Endothelial cell of umbilical vein (primary cell): Measurements from ENCODE around the gene ZSWIM7. TPM values are rescaled to one million over a fixed set of nuclear protein-coding genes. Genes with fewer than 3 reads are reported as not detected.

ENCODE experiments used
- BruUV-seq: library from RNA; stranded (reverse); fragments of 400-500 nt; replicated peaks from 2 replicates; lab custom pipeline; 2021; lab: Mats Ljungman, UMichigan
- CTCF ChIA-PET: fragments of 300-600, 350-600 bp; sonication (Branson Sonifier 250); formaldehyde crosslinking; loops from one replicate; lab custom pipeline; 2021; ENCODE audit warnings: antibody characterized with exemption, inconsistent platforms; lab: Charles Lee
- POLR2A ChIA-PET: fragments of 300-600, 350-600 bp; sonication (Branson Sonifier 250); formaldehyde crosslinking; loops from one replicate; lab custom pipeline; 2021; ENCODE audit warnings: antibody characterized with exemption, inconsistent platforms; lab: Charles Lee
- DNase-seq: peaks from one replicate; pipeline ENCODE4 v3.0.0-alpha.2; 2011; ENCODE audit warnings: low read depth, low spot score
- FAIRE-seq: peaks from 2 replicates; lab custom pipeline; 2011; peaks lifted over from hg19 to GRCh38; lab: Jason Lieb, UNC
- H2AFZ ChIP-seq: 2 replicates; pipeline ENCODE4 v1.6.0; 2012; ENCODE audit warnings: low read depth, low read length, control low read depth, inconsistent platforms
- H3K27ac ChIP-seq: 2 replicates; pipeline ENCODE4 v1.5.1; 2011; ENCODE audit warnings: low read depth, mild to moderate bottlenecking, control low read depth, low read length, moderate library complexity; ENCODE audit not compliant: insufficient read depth
- H3K27me3 ChIP-seq, 2 experiments: 2 replicates each; pipeline versions ENCODE4 v1.6.0 to v1.6.1; 2011; ENCODE audit warnings: low read length in 2 of 2, mixed read lengths in 1 of 2; ENCODE audit not compliant: control insufficient read depth in 2 of 2, insufficient read depth in 2 of 2
- H3K36me3 ChIP-seq, 2 experiments: 2 replicates in 1 of 2; 3 replicates in 1 of 2; pipeline ENCODE4 v1.5.1; 2011; ENCODE audit warnings: low read length in 2 of 2, mild to moderate bottlenecking in 1 of 2, moderate library complexity in 1 of 2; ENCODE audit not compliant: control insufficient read depth in 2 of 2, insufficient read depth in 2 of 2; ENCODE audit errors: extremely low read depth in 1 of 2
- H3K4me1 ChIP-seq: 3 replicates; pipeline ENCODE4 v1.5.1; 2011; ENCODE audit warnings: mild to moderate bottlenecking, low read length; ENCODE audit not compliant: control insufficient read depth, insufficient read depth; ENCODE audit errors: extremely low read depth
- H3K4me2 ChIP-seq: 2 replicates; pipeline ENCODE4 v1.6.1; 2011; ENCODE audit warnings: low read length, control low read depth, mixed read lengths; ENCODE audit not compliant: insufficient read depth
- H3K4me3 ChIP-seq, 3 experiments: fragments of 200-600 bp in 1 of 3; sonication (generic), shearing (Covaris generic) in 1 of 3; replicated peaks in 1 of 3; 2 replicates each; pipeline ENCODE4 v1.5.1; 2011 to 2016; ENCODE audit warnings: control low read depth in 3 of 3, low read length in 3 of 3, mild to moderate bottlenecking in 2 of 3, inconsistent platforms in 1 of 3, low read depth in 1 of 3, moderate library complexity in 1 of 3; ENCODE audit not compliant: insufficient read depth in 1 of 3
- H3K79me2 ChIP-seq: 2 replicates; pipeline ENCODE4 v1.6.0; 2012; ENCODE audit warnings: low read length, inconsistent platforms; ENCODE audit not compliant: control insufficient read depth, insufficient read depth
- H3K9ac ChIP-seq: replicated peaks from 2 replicates; pipeline ENCODE3; 2011; ENCODE audit warnings: low read length, control low read depth; ENCODE audit not compliant: insufficient read depth; ENCODE audit errors: extremely low read depth
- H3K9me1 ChIP-seq: replicated peaks from 3 replicates; pipeline ENCODE4 v1.6.0; 2011; ENCODE audit warnings: mild to moderate bottlenecking, low read length; ENCODE audit not compliant: control insufficient read depth, insufficient read depth; ENCODE audit errors: extremely low read depth
- H3K9me3 ChIP-seq: replicated peaks from 2 replicates; pipeline ENCODE4 v1.5.1; 2012; ENCODE audit warnings: low read length, inconsistent platforms; ENCODE audit not compliant: control insufficient read depth, insufficient read depth
- H4K20me1 ChIP-seq: replicated peaks from 2 replicates; pipeline ENCODE3; 2011; ENCODE audit warnings: mild to moderate bottlenecking, low read length; ENCODE audit not compliant: control insufficient read depth, insufficient read depth; ENCODE audit errors: extremely low read depth
- EZH2 ChIP-seq: IDR thresholded peaks from 2 replicates; pipeline ENCODE4 v1.6.1; 2012; ENCODE audit warnings: borderline replicate concordance, low read depth, mild to moderate bottlenecking, moderate library complexity, low read length, inconsistent platforms; ENCODE audit not compliant: severe bottlenecking
- FOS ChIP-seq: IDR thresholded peaks from 2 replicates; pipeline ENCODE4 v1.6.1; 2011; ENCODE audit warnings: mild to moderate bottlenecking, low read length, moderate library complexity, borderline replicate concordance; ENCODE audit not compliant: insufficient read depth
- GATA2 ChIP-seq: IDR thresholded peaks from 2 replicates; pipeline ENCODE4 v1.7.0; 2011; ENCODE audit warnings: low read depth, mild to moderate bottlenecking, moderate library complexity, mixed read lengths, low read length; ENCODE audit not compliant: insufficient read length, insufficient read depth
- JUN ChIP-seq: IDR thresholded peaks from 2 replicates; pipeline ENCODE4 v1.6.1; 2011; ENCODE audit warnings: borderline replicate concordance, low read depth; ENCODE audit not compliant: insufficient read length, insufficient read depth
- MYC ChIP-seq: IDR thresholded peaks from one replicate; pipeline ENCODE4 v1.6.1; 2011; ENCODE audit warnings: mild to moderate bottlenecking, low read depth, low read length
- POLR2A ChIP-seq: IDR thresholded peaks from 2 replicates; pipeline ENCODE4 v1.6.1; 2012; ENCODE audit warnings: low read depth, mild to moderate bottlenecking, control low read depth, low read length
- POLR2AphosphoS5 ChIP-seq: IDR thresholded peaks from 2 replicates; pipeline ENCODE4 v1.6.1; 2012; ENCODE audit warnings: low read depth, mild to moderate bottlenecking, control low read depth, low read length, moderate library complexity; ENCODE audit not compliant: insufficient read depth
- dilution Hi-C: fragments of 300-500 bp; cut with MboI; formaldehyde crosslinking; loops from one replicate; pipeline ENCODE4 v1.15.0; 2019; ENCODE audit warnings: low sequenced_read_pairs; ENCODE audit not compliant: extremely low pct_ligation_motif_present
- intact Hi-C: fragments of 100-400 bp; cut with micrococcal nuclease; formaldehyde crosslinking; loops from one replicate; pipeline ENCODE4 v1.10.0; 2022
- polyA plus RNA-seq, 4 experiments: library from polyadenylated mRNA; depleted of rRNA in 3 of 4; stranded (reverse) in 3 of 4; unstranded in 1 of 4; fragments of >200 nt; gene quantifications; 2 replicates each; pipeline versions ENCODE4 v1.2.1 to v1.2.3, GENCODE V29; 2011 to 2012; ENCODE audit warnings: missing spikeins in 1 of 4
- total RNA-seq: library from RNA; stranded (reverse); gene quantifications from 2 replicates; pipeline ENCODE4 v1.2.3, GENCODE V29; 2021
- TF ChIP-seq, protein P1 (sequence below), 2 donors: IDR thresholded peaks; 1 replicate in 1 of 2; 2 replicates in 1 of 2; pipeline ENCODE4 v1.5.1; 2011; ENCODE audit warnings: low read length in 2 of 2, mild to moderate bottlenecking in 2 of 2, moderate library complexity in 2 of 2, control low read depth in 1 of 2, inconsistent platforms in 1 of 2, low read depth in 1 of 2; ENCODE audit not compliant: insufficient read depth in 1 of 2; ENCODE audit errors: extremely low read depth in 1 of 2
- TF ChIP-seq, protein P2 (sequence below): IDR thresholded peaks from 2 replicates; pipeline ENCODE4 v1.6.1; 2011; ENCODE audit not compliant: insufficient read depth, insufficient read length

The ZSWIM7 gene
- total and polyA plus RNA-seq, 2 donors (not counting 3 experiments of a cell fraction or from before 2014, with no cell fraction given), result 18.0 to 33.8 TPM

DNA sequence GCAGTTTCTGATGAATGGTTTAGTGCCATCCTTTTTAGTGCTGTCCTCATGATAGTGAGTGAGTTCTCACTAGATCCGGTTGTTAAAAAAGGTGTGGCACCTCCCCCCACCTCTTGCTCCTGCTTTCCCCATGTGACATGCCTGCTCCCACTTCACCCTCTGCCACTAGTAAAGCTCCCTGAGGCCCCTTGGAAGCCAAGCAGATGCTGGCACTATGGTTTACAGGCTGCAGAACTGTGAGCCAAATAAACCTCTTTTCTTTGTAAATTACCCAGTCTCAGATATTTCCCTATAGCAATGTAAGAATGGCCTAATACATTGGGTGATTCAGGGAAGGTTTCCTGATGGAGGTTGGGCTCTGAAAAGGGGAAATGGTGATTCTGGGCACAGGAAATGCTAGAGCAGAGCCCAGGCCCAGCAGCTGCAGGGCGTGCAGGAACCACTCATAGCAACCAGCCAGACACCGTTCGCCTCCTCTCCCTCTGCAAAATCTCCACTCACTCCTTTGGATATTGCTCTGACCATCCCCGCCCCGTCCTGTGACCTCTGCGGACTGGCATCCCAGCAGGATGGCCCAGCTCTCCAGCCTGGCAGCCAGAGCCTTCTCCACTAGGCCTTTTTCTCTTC lies 57.2 kb downstream of the ZSWIM7 start:
- Histone ChIP-seq H3K27me3 (no peaks in the 10 kb centered on the region), H3K4me1 (peaks cover 26% of the 10 kb centered on the region), H4K20me1 (no peaks in the 10 kb centered on the region), H3K9me1 (no peaks in the 10 kb centered on the region), H3K4me3 (no peak overlapping the region), H3K4me2 (no peak overlapping the region), H3K9ac (no peak overlapping the region), H3K79me2 (peaks cover 16% of the 10 kb centered on the region), H3K36me3 (no peaks in the 10 kb centered on the region), H2AFZ (peak overlapping the region; percentile 45), H3K27ac (peak overlapping the region; percentile 24), H3K9me3 (no peaks in the 10 kb centered on the region)
- FAIRE-seq (peak; percentile 94), DNase-seq (peak; percentile 50)
- dilution Hi-C loops, result no loop called here
- POLR2A ChIA-PET, result no interaction called here
- TF ChIP-seq EZH2, result no peak
- TF ChIP-seq GATA2, result no peak
- peak; percentile 24 for TF ChIP-seq POLR2AphosphoS5
- TF ChIP-seq JUN, result no peak
- peak; percentile 50 for TF ChIP-seq FOS
- intact Hi-C loops, result loop anchor here (5.0 kb wide), 1 partner anchor 90 kb away; no protein-coding TSS in a partner anchor
- CTCF ChIA-PET, result interaction anchor here (5.7 kb wide), 1 partner anchor 54 kb away, joined by 133 read pairs; the partner anchor contains the start of genes TTC19 and ZSWIM7
- no TSS peak for BruUV-seq

- H3K4me1 ChIP-seq, result peaks cover 21% of the 10 kb centered on the region
- no peak for FAIRE-seq
- ChIA-PET CTCF (no interaction called here), POLR2A (no interaction called here)
- BruUV-seq, result no TSS peak
- DNase-seq, result no peak
- no peak for TF ChIP-seq JUN
- no peak for TF ChIP-seq EZH2
- TF ChIP-seq GATA2, result no peak
- no peak for TF ChIP-seq POLR2AphosphoS5
- TF ChIP-seq MYC, result no peak
- TF ChIP-seq POLR2A, result no peak
- TF ChIP-seq FOS, result no peak
- TF ChIP-seq, protein P1, sequence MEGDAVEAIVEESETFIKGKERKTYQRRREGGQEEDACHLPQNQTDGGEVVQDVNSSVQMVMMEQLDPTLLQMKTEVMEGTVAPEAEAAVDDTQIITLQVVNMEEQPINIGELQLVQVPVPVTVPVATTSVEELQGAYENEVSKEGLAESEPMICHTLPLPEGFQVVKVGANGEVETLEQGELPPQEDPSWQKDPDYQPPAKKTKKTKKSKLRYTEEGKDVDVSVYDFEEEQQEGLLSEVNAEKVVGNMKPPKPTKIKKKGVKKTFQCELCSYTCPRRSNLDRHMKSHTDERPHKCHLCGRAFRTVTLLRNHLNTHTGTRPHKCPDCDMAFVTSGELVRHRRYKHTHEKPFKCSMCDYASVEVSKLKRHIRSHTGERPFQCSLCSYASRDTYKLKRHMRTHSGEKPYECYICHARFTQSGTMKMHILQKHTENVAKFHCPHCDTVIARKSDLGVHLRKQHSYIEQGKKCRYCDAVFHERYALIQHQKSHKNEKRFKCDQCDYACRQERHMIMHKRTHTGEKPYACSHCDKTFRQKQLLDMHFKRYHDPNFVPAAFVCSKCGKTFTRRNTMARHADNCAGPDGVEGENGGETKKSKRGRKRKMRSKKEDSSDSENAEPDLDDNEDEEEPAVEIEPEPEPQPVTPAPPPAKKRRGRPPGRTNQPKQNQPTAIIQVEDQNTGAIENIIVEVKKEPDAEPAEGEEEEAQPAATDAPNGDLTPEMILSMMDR (IDR thresholded peaks at IDR 0.05; ENCODE audit: extremely low read depth in 1 of 2, insufficient read depth in 1 of 2, low read depth in 1 of 2, low read length in 2 of 2), result no peak
- TF ChIP-seq, protein P2, sequence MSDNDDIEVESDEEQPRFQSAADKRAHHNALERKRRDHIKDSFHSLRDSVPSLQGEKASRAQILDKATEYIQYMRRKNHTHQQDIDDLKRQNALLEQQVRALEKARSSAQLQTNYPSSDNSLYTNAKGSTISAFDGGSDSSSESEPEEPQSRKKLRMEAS, result no peak
- H3K79me2 ChIP-seq, result peaks cover 10% of the 10 kb centered on the region
- H3K27ac ChIP-seq, result peak overlapping the region; percentile 16
- H3K4me2 ChIP-seq, result no peak overlapping the region
- no peaks in the 10 kb centered on the region for H3K27me3 ChIP-seq
- H3K9ac ChIP-seq, result no peak overlapping the region
- H4K20me1 ChIP-seq, result no peaks in the 10 kb centered on the region
- no peak overlapping the region for H2AFZ ChIP-seq
- no peaks in the 10 kb centered on the region for H3K9me3 ChIP-seq
- H3K9me1 ChIP-seq, result no peaks in the 10 kb centered on the region
- dilution Hi-C loops, result no loop called here
- intact Hi-C loops, result loop anchor here (5.0 kb wide), 1 partner anchor 89 kb away; no protein-coding TSS in a partner anchor
- H3K4me3 ChIP-seq, result no peak overlapping the region
- H3K36me3 ChIP-seq, result no peaks in the 10 kb centered on the region
Measured at GRCh38 chr17:15941781-15942180, 57.7 kb downstream of the ZSWIM7 start.
